IMR-90 (cell line): ENCODE results near the gene CLCC1.

Experiments
- BHLHE40 ChIP-seq: fragments of 150-350 bp; IDR thresholded peaks from 2 replicates; pipeline ENCODE4 v1.6.1; 2016; ENCODE audit warnings: mild to moderate bottlenecking, low read depth, low read length
- CEBPB ChIP-seq: IDR thresholded peaks from 2 replicates; pipeline ENCODE4 v1.6.1; 2012; ENCODE audit warnings: low read depth, low read length, improper control_type of control experiment
- CHD1 ChIP-seq: IDR thresholded peaks from 2 replicates; pipeline ENCODE4 v1.6.1; 2012; ENCODE audit warnings: low read depth, low read length, improper control_type of control experiment
- POLR2A ChIP-seq: IDR thresholded peaks from 2 replicates; pipeline ENCODE4 v1.6.1; 2012; ENCODE audit warnings: mild to moderate bottlenecking, low read depth, low read length
- TF ChIP-seq, protein P1 (sequence below): conservative IDR thresholded peaks from 2 replicates; pipeline ENCODE4 v1.5.1; 2012; ENCODE audit warnings: mild to moderate bottlenecking, low read depth, low read length, improper control_type of control experiment
- TF ChIP-seq, protein P2 (sequence below): fragments of 150-350 bp; IDR thresholded peaks from 2 replicates; pipeline ENCODE4 v1.6.1; 2017; ENCODE audit warnings: mild to moderate bottlenecking, antibody characterized with exemption, low read length, low read depth

- TF ChIP-seq POLR2A, result no peak
- TF ChIP-seq, protein P1, sequence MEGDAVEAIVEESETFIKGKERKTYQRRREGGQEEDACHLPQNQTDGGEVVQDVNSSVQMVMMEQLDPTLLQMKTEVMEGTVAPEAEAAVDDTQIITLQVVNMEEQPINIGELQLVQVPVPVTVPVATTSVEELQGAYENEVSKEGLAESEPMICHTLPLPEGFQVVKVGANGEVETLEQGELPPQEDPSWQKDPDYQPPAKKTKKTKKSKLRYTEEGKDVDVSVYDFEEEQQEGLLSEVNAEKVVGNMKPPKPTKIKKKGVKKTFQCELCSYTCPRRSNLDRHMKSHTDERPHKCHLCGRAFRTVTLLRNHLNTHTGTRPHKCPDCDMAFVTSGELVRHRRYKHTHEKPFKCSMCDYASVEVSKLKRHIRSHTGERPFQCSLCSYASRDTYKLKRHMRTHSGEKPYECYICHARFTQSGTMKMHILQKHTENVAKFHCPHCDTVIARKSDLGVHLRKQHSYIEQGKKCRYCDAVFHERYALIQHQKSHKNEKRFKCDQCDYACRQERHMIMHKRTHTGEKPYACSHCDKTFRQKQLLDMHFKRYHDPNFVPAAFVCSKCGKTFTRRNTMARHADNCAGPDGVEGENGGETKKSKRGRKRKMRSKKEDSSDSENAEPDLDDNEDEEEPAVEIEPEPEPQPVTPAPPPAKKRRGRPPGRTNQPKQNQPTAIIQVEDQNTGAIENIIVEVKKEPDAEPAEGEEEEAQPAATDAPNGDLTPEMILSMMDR, result no peak
- no peak for TF ChIP-seq BHLHE40
- TF ChIP-seq, protein P2, sequence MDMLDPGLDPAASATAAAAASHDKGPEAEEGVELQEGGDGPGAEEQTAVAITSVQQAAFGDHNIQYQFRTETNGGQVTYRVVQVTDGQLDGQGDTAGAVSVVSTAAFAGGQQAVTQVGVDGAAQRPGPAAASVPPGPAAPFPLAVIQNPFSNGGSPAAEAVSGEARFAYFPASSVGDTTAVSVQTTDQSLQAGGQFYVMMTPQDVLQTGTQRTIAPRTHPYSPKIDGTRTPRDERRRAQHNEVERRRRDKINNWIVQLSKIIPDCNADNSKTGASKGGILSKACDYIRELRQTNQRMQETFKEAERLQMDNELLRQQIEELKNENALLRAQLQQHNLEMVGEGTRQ, result no peak
- no peak for TF ChIP-seq CEBPB
- TF ChIP-seq CHD1, result no peak
Measured at GRCh38 chr1:108925920-108926319, 37.4 kb downstream of the CLCC1 start.
